IMR-90 (cell line): ENCODE data around the gene SUSD1. TPM values are rescaled to one million over a fixed set of nuclear protein-coding genes. Genes with fewer than 3 reads are reported as not detected.
A peak's percentile ranks its signal among the peaks of the same experiment; 100 is the strongest.

Experiments used
- ATAC-seq: fragments of 200-7000 bp; cut with Tn5 transposase; 2 replicates; pipeline ENCODE4 v1.9.1; 2020; ENCODE audit warnings: low read depth, mild to moderate bottlenecking, moderate library complexity
- BruUV-seq: library from RNA; stranded (reverse); fragments of 400-500 nt; replicated peaks from 2 replicates; lab custom pipeline; 2021; lab: Mats Ljungman, UMichigan
- CTCF ChIA-PET: fragments of 300-600 bp; formaldehyde crosslinking; extraction: SDS; loops from one replicate; lab custom pipeline; 2021; ENCODE audit warnings: antibody characterized with exemption; lab: Yijun Ruan, JAX
- POLR2A ChIA-PET: fragments of 300-600 bp; sonication (Branson Sonifier 250); formaldehyde crosslinking; loops from one replicate; lab custom pipeline; 2022; ENCODE audit warnings: antibody characterized with exemption; ENCODE audit not compliant: unreplicated experiment; lab: Charles Lee
- DNase-seq: peaks from one replicate; pipeline ENCODE4 v3.0.0; 2013
- H2AFZ ChIP-seq: replicated peaks from 2 replicates; pipeline ENCODE3; 2013; ENCODE audit warnings: low read length, mild to moderate bottlenecking; ENCODE audit not compliant: poor library complexity
- H2AK5ac ChIP-seq: 2 replicates; pipeline ENCODE4 v1.6.1; 2013; ENCODE audit warnings: low read depth, low read length, inconsistent platforms
- H2AK9ac ChIP-seq: replicated peaks from 2 replicates; pipeline ENCODE3; 2013; ENCODE audit warnings: mild to moderate bottlenecking, low read depth, low read length, moderate library complexity; ENCODE audit not compliant: poor library complexity
- H2BK120ac ChIP-seq: 2 replicates; pipeline ENCODE4 v1.6.1; 2013; ENCODE audit warnings: low read depth, low read length, inconsistent platforms
- H2BK15ac ChIP-seq: 3 replicates; pipeline ENCODE4 v1.6.1; 2013; ENCODE audit warnings: low read depth, low read length, inconsistent platforms
- H2BK20ac ChIP-seq: 2 replicates; pipeline ENCODE4 v1.6.1; 2013; ENCODE audit warnings: low read depth, mild to moderate bottlenecking, inconsistent platforms, low read length, moderate library complexity
- H2BK5ac ChIP-seq: 2 replicates; pipeline ENCODE4 v1.6.1; 2013; ENCODE audit warnings: mild to moderate bottlenecking, low read depth, low read length, inconsistent platforms; ENCODE audit not compliant: poor library complexity, severe bottlenecking
- H3K14ac ChIP-seq: replicated peaks from 2 replicates; pipeline ENCODE4 v1.6.1; 2013; ENCODE audit warnings: low read depth, low read length, inconsistent platforms
- H3K18ac ChIP-seq: 2 replicates; pipeline ENCODE4 v1.6.1; 2013; ENCODE audit warnings: low read depth, low read length, control low read depth
- H3K23ac ChIP-seq: 2 replicates; pipeline ENCODE4 v1.6.1; 2013; ENCODE audit warnings: low read depth, low read length, inconsistent platforms
- H3K27ac ChIP-seq: 2 replicates; pipeline ENCODE4 v1.5.1; 2013; ENCODE audit warnings: mild to moderate bottlenecking, control low read depth, low read length; ENCODE audit not compliant: insufficient read depth
- H3K27me3 ChIP-seq: 2 replicates; pipeline ENCODE4 v1.6.1; 2013; ENCODE audit warnings: low read length; ENCODE audit not compliant: control insufficient read depth, insufficient read depth
- H3K36me3 ChIP-seq: 2 replicates; pipeline ENCODE4 v1.6.1; 2013; ENCODE audit warnings: low read length, mixed read lengths; ENCODE audit not compliant: control insufficient read depth, insufficient read depth
- H3K4ac ChIP-seq: 2 replicates; pipeline ENCODE4 v1.6.1; 2013; ENCODE audit warnings: low read depth, low read length, inconsistent platforms
- H3K4me1 ChIP-seq: 2 replicates; pipeline ENCODE4 v1.6.1; 2013; ENCODE audit warnings: low read length, mixed read lengths; ENCODE audit not compliant: control insufficient read depth, insufficient read depth
- H3K4me2 ChIP-seq: 2 replicates; pipeline ENCODE4 v1.6.1; 2013; ENCODE audit warnings: low read depth, mild to moderate bottlenecking, control low read depth, low read length, moderate library complexity
- H3K4me3 ChIP-seq: 2 replicates; pipeline ENCODE4 v1.5.1; 2013; ENCODE audit warnings: low read depth, mild to moderate bottlenecking, control low read depth, low read length, moderate library complexity; ENCODE audit not compliant: insufficient read depth
- H3K56ac ChIP-seq: 2 replicates; pipeline ENCODE4 v1.6.1; 2013; ENCODE audit warnings: low read length, inconsistent platforms; ENCODE audit not compliant: insufficient read depth; ENCODE audit errors: extremely low read depth
- H3K79me1 ChIP-seq, 2 experiments: 2 replicates each; pipeline ENCODE4 v1.6.1; 2013; ENCODE audit warnings: low read length in 2 of 2, inconsistent platforms in 1 of 2, low read depth in 1 of 2
- H3K9ac ChIP-seq: 2 replicates; pipeline ENCODE4 v1.6.1; 2013; ENCODE audit warnings: low read depth, low read length, control low read depth
- H3K9me1 ChIP-seq: 2 replicates; pipeline ENCODE4 v1.6.1; 2013; ENCODE audit warnings: low read length, inconsistent platforms; ENCODE audit not compliant: insufficient read depth
- H3K9me3 ChIP-seq: 2 replicates; pipeline ENCODE4 v1.6.1; 2013; ENCODE audit warnings: low read length; ENCODE audit not compliant: control insufficient read depth, insufficient read depth
- H4K20me1 ChIP-seq: 2 replicates; pipeline ENCODE4 v1.6.1; 2013; ENCODE audit warnings: low read length, inconsistent platforms; ENCODE audit not compliant: insufficient read depth
- H4K5ac ChIP-seq: 2 replicates; pipeline ENCODE4 v1.6.1; 2013; ENCODE audit warnings: mild to moderate bottlenecking, low read depth, low read length, control low read depth
- H4K8ac ChIP-seq, 2 experiments: 2 replicates each; pipeline ENCODE4 v1.6.1; 2013; ENCODE audit warnings: low read depth in 2 of 2, low read length in 2 of 2, control low read depth in 1 of 2, inconsistent platforms in 1 of 2
- H4K91ac ChIP-seq: 2 replicates; pipeline ENCODE4 v1.6.1; 2013; ENCODE audit warnings: low read depth, low read length, inconsistent platforms; ENCODE audit not compliant: insufficient read depth
- BHLHE40 ChIP-seq: fragments of 150-350 bp; IDR thresholded peaks from 2 replicates; pipeline ENCODE4 v1.6.1; 2016; ENCODE audit warnings: mild to moderate bottlenecking, low read depth, low read length
- CHD1 ChIP-seq: IDR thresholded peaks from 2 replicates; pipeline ENCODE4 v1.6.1; 2012; ENCODE audit warnings: low read depth, low read length, improper control_type of control experiment
- ELK1 ChIP-seq: fragments of 150-350 bp; IDR thresholded peaks from 2 replicates; pipeline ENCODE4 v1.6.1; 2016; ENCODE audit warnings: low read depth, mild to moderate bottlenecking, low read length, moderate library complexity, borderline replicate concordance
- FOS ChIP-seq: fragments of 150-350 bp; IDR thresholded peaks from 2 replicates; pipeline ENCODE4 v1.6.1; 2016; ENCODE audit warnings: low read depth, low read length
- MAZ ChIP-seq: IDR thresholded peaks from 2 replicates; pipeline ENCODE4 v1.6.1; 2012; ENCODE audit warnings: low read depth, mild to moderate bottlenecking, low read length, improper control_type of control experiment, moderate library complexity, borderline replicate concordance
- MXI1 ChIP-seq: IDR thresholded peaks from 2 replicates; pipeline ENCODE4 v1.6.1; 2012; ENCODE audit warnings: low read depth, mild to moderate bottlenecking, low read length, moderate library complexity, borderline replicate concordance
- NFE2L2 ChIP-seq: fragments of 150-350 bp; IDR thresholded peaks from 2 replicates; pipeline ENCODE4 v1.6.1; 2016; ENCODE audit warnings: low read depth, mild to moderate bottlenecking, low read length
- RAD21 ChIP-seq: IDR thresholded peaks from 2 replicates; pipeline ENCODE4 v1.6.1; 2012; ENCODE audit warnings: low read length, improper control_type of control experiment
- RCOR1 ChIP-seq: IDR thresholded peaks from 2 replicates; pipeline ENCODE4 v1.6.1; 2012; ENCODE audit warnings: mild to moderate bottlenecking, low read length, improper control_type of control experiment; ENCODE audit not compliant: insufficient replicate concordance
- SMC3 ChIP-seq: fragments of 150-350 bp; IDR thresholded peaks from 2 replicates; pipeline ENCODE4 v1.6.1; 2016; ENCODE audit warnings: low read depth, mild to moderate bottlenecking, antibody characterized with exemption, low read length, moderate library complexity
- USF2 ChIP-seq: fragments of 150-350 bp; IDR thresholded peaks from 2 replicates; pipeline ENCODE4 v1.6.1; 2017; ENCODE audit warnings: mild to moderate bottlenecking, antibody characterized with exemption, low read length, low read depth
- WGBS, 2 experiments: methylation state at CpG; one replicate each; pipeline versions ENCODE4 v1.1.5 to v1.1.7; 2013; ENCODE audit warnings: missing lambda C conversion rate in 2 of 2; ENCODE audit not compliant: insufficient read length in 1 of 2; ENCODE audit errors: extremely low coverage in 2 of 2; 5-methylcytosine and 5-hydroxymethylcytosine counted together
- dilution Hi-C: fragments of 300-500 bp; cut with HindIII; formaldehyde crosslinking; loops from one replicate; pipeline ENCODE4 v1.14.3; 2018; ENCODE audit warnings: low sequenced_read_pairs; ENCODE audit not compliant: unreplicated experiment
- in situ Hi-C: fragments of 300-500 bp; cut with MboI; formaldehyde crosslinking; loops from 3 replicates; pipeline ENCODE4 v1.14.3; 2019; ENCODE audit warnings: low sequenced_read_pairs, inconsistent platforms, mixed read lengths
- intact Hi-C: fragments of 100-400 bp; cut with micrococcal nuclease; formaldehyde crosslinking; loops from 2 replicates; pipeline ENCODE4 v1.10.0; 2022
- polyA plus RNA-seq, 3 experiments: library from polyadenylated mRNA; depleted of rRNA; stranded (reverse); fragments of >200 nt; gene quantifications; 2 replicates each; pipeline ENCODE4 v1.2.3, GENCODE V29; 2012; ENCODE audit warnings: low replicate concordance in 1 of 3
- total RNA-seq: library from RNA; depleted of rRNA; stranded (reverse); fragments of >200 nt; gene quantifications from 2 replicates; pipeline ENCODE4 v1.2.3, GENCODE V29; 2012

Gene SUSD1
- total and polyA plus RNA-seq, 2 of the 4 experiments (the other 2 are of a cell fraction), result 4.0 to 4.7 TPM

GRCh38 chr9:112038017-112038408 lies 137.1 kb downstream of the SUSD1 start:
- no peak overlapping the region for H3K4me2 ChIP-seq

More at GRCh38 chr9:112038017-112038408, 137.1 kb downstream of the SUSD1 start:
- H2AFZ ChIP-seq, result no peak overlapping the region
- peak overlapping the region; percentile 72 to 94 for H4K8ac ChIP-seq
- TF ChIP-seq MAZ, result no peak
- no peak for TF ChIP-seq NFE2L2
- TF ChIP-seq USF2, result no peak
- TF ChIP-seq ELK1, result no peak
- no peak for TF ChIP-seq FOS
- TF ChIP-seq SMC3, result no peak
- TF ChIP-seq BHLHE40, result no peak
- TF ChIP-seq RAD21, result no peak
- no peak for TF ChIP-seq CHD1
- TF ChIP-seq RCOR1, result no peak
- TF ChIP-seq MXI1, result no peak
- H3K56ac ChIP-seq, result peak overlapping the region; percentile 96
- peak overlapping the region; percentile 92 for H4K5ac ChIP-seq
- H4K20me1 ChIP-seq, result no peaks in the 10 kb centered on the region
- H3K4me3 ChIP-seq, result no peak overlapping the region
- DNase-seq (no peak), ATAC-seq (no peak)
- in situ Hi-C loops, result no loop called here
- H3K27ac ChIP-seq, result peak overlapping the region; percentile 90
- peak overlapping the region; percentile 98 for H2BK5ac ChIP-seq
- H4K91ac ChIP-seq, result peak overlapping the region; percentile 99
- peak overlapping the region; percentile 97 for H3K14ac ChIP-seq
- CTCF ChIA-PET, result no interaction called here
- H3K79me1 ChIP-seq, result peaks cover 19 to 51% of the 10 kb centered on the region in 2 experiments
- no CpG with 5 or more reads among the region's 2 CpGs for whole genome bisulfite sequencing, 2 experiments
- peak overlapping the region; percentile 100 for H3K4ac ChIP-seq
- no peaks in the 10 kb centered on the region for H3K36me3 ChIP-seq
- H3K4me1 ChIP-seq, result peaks cover 46% of the 10 kb centered on the region
- H2AK9ac ChIP-seq, result no peak overlapping the region
- peak overlapping the region; percentile 93 for H2AK5ac ChIP-seq
- H3K18ac ChIP-seq, result peak overlapping the region; percentile 95
- H2BK15ac ChIP-seq, result peak overlapping the region; percentile 82
- intact Hi-C loops, result no loop called here
- H2BK20ac ChIP-seq, result peak overlapping the region; percentile 98
- H3K9me1 ChIP-seq, result peaks cover 38% of the 10 kb centered on the region
- dilution Hi-C loops, result no loop called here
- H3K23ac ChIP-seq, result peak overlapping the region; percentile 92
- H3K27me3 ChIP-seq, result no peaks in the 10 kb centered on the region
- BruUV-seq, result TSS peak; percentile 87
- peak overlapping the region; percentile 99 for H2BK120ac ChIP-seq
- POLR2A ChIA-PET, result no interaction called here
- H3K9me3 ChIP-seq, result no peaks in the 10 kb centered on the region
- H3K9ac ChIP-seq, result peak overlapping the region; percentile 40; the same call in 1 of the 2 replicates
